NT2/D1 (cell line): ENCODE results near the gene SORL1.

Source experiments
- SUZ12 ChIP-seq: IDR thresholded peaks from 2 replicates; pipeline ENCODE4 v1.6.1; 2011; ENCODE audit not compliant: insufficient read length, insufficient read depth; ENCODE audit errors: extremely low read depth
- YY1 ChIP-seq: IDR thresholded peaks from 2 replicates; pipeline ENCODE4 v1.6.1; 2011; ENCODE audit not compliant: insufficient read length, insufficient read depth
- ZNF274 ChIP-seq: IDR thresholded peaks from 2 replicates; pipeline ENCODE4 v1.6.1; 2011; ENCODE audit warnings: mild to moderate bottlenecking, low read depth, low read length

DNA sequence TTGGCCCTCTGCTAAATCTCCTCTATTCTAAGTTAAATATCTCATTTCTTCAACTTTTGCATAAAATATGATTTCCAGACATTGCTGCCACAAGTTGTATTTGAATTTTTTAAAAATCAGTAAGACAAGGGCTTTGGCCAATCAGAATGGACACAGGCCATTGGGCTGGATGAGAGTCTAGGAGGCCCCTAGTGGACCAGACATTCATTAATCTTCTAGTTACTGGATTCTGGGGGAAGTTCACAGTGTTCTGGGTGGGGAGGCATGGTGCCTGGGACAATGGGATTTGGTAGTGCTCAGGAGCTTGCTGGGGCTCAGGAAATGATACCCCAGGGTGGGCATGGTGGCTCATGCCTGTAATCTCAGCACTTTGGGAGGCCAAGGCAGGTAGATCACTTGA, 12.4 kb upstream of the SORL1 start:
- no peak for TF ChIP-seq SUZ12
- no peak for TF ChIP-seq ZNF274
- no peak for TF ChIP-seq YY1
